Measurements from ENCODE around the gene SGSH. TPM values are rescaled to one million over a fixed set of nuclear protein-coding genes. Genes with fewer than 3 reads are reported as not detected.
"Not testable (repeated sequence)": the region's sequence is repeated elsewhere in the genome, so short reads cannot be mapped to it uniquely, and the experiment has no call there.

SGSH gene
- total RNA-seq, 1 donor from 2014 or later = 53.7 TPM

DNA sequence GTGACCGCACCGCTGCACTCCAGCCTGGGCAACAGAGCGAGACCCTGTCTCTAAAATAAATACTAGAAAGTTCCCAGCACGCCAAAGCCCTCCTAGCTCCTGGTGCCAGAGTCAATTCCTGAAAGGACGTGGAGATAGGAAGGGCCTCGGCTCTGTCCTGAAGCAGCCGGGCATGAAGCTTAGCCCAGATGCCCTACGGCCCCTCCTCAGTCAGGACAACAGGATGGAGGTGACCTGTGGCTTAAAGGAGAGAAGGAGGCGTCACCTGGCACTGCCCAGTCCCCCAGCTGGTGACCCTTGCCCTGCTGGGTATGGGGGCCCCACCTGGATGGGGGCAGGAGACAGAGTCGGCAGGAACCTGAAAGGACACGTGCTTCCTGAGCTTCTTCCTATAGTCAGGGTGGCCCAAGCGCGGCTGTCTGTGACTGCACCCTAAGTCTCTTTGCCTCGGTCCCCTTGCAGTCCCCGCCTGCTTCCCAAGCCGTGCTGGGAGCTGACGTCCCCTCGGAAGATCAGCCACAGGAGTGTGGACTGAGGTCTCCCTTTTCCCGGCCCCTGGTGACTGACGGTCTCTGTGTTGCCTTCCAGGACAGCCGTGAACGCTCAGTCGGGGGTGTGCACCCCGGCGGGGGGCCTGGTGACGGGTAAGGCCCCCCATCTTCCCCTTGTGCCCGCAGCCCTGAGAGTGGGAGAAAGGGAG, 25.6 kb upstream of the SGSH start:
- no peak overlapping the region for H3K27ac Mint-ChIP-seq
- no peaks in the 10 kb centered on the region for H3K27me3 Mint-ChIP-seq (ENCODE audit: low read depth)
- no peaks in the 10 kb centered on the region for H3K4me1 Mint-ChIP-seq
- H3K4me3 Mint-ChIP-seq = no peak overlapping the region
- no peak for DNase-seq (ENCODE audit: low spot score in 2 of 2, unreplicated experiment in 2 of 2)
- TF ChIP-seq, protein P1, sequence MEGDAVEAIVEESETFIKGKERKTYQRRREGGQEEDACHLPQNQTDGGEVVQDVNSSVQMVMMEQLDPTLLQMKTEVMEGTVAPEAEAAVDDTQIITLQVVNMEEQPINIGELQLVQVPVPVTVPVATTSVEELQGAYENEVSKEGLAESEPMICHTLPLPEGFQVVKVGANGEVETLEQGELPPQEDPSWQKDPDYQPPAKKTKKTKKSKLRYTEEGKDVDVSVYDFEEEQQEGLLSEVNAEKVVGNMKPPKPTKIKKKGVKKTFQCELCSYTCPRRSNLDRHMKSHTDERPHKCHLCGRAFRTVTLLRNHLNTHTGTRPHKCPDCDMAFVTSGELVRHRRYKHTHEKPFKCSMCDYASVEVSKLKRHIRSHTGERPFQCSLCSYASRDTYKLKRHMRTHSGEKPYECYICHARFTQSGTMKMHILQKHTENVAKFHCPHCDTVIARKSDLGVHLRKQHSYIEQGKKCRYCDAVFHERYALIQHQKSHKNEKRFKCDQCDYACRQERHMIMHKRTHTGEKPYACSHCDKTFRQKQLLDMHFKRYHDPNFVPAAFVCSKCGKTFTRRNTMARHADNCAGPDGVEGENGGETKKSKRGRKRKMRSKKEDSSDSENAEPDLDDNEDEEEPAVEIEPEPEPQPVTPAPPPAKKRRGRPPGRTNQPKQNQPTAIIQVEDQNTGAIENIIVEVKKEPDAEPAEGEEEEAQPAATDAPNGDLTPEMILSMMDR (IDR thresholded peaks at IDR 0.05; ENCODE audit: unreplicated experiment) = no peak
- H3K36me3 Mint-ChIP-seq = peaks cover 29% of the 10 kb centered on the region
- no peaks in the 10 kb centered on the region for H3K9me3 Mint-ChIP-seq

DNA sequence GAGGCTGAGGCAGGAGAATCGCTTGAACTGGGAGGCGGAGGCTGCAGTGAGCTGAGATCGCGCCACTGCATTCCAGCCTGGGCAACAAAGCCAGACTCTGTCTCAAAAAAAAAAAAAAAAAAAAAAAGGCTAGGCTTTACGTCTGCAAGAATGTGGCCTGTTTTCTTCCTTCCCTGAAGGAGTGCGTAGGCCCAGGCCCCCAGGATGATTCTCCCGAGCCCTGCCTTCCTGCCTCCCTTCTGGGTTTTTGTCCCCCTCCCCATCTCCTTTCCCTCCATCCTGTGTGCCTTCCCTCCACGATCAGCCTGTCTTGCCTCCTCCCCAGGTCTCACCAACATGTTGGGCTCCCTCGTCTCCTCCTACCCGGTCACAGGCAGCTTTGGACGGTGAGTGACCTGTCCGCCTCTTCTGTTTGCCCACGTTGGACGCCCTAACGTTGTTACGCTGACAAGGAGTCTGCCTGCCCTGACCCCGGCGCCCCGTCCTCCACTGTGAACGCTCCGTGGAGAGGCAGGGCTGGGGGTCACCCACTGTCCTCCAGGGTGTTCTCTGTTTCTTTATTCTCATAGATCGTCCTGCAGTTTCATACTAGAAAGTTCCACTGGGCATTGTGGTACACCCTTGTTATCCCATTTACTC, 24.9 kb upstream of the SGSH start:
- TF ChIP-seq, protein P1 (IDR thresholded peaks at IDR 0.05; ENCODE audit: unreplicated experiment) = no peak

DNA sequence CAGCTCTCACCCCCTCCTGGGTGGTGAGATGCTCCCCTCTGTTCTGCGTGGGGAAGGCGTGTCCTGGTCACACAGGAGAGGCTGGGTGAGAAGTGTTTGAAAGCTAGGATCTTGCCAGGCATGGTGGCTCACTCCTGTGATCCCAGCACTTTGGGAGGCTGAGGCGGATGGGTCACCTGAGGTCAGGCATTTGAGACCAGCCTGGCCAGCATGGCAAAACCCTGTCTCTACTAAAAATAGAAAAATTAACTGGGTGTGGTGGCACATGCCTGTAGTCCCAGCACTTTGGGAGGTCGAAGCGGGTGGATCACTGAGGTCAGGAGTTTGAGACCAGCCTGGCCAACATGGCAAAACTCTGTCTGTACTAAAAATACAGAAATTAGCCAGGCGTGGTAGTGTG, 24.3 kb upstream of the SGSH start:
- H3K27me3 Mint-ChIP-seq (ENCODE audit: low read depth); H3K4me3 Mint-ChIP-seq; H3K4me1 Mint-ChIP-seq; DNase-seq (ENCODE audit: low spot score in 2 of 2, unreplicated experiment in 2 of 2); H3K9me3 Mint-ChIP-seq; H3K27ac Mint-ChIP-seq: not testable (repeated sequence)
- H3K36me3 Mint-ChIP-seq = peaks cover 28% of the 10 kb centered on the region

More for the DNA sequence above, 24.9 kb upstream of the SGSH start:
- no peak for DNase-seq (ENCODE audit: low spot score in 2 of 2, unreplicated experiment in 2 of 2)
- H3K4me1 Mint-ChIP-seq = no peaks in the 10 kb centered on the region
- no peaks in the 10 kb centered on the region for H3K9me3 Mint-ChIP-seq
- H3K4me3 Mint-ChIP-seq = no peak overlapping the region
- H3K36me3 Mint-ChIP-seq = peaks cover 27% of the 10 kb centered on the region
- no peak overlapping the region for H3K27ac Mint-ChIP-seq
- H3K27me3 Mint-ChIP-seq (ENCODE audit: low read depth) = no peaks in the 10 kb centered on the region

DNA sequence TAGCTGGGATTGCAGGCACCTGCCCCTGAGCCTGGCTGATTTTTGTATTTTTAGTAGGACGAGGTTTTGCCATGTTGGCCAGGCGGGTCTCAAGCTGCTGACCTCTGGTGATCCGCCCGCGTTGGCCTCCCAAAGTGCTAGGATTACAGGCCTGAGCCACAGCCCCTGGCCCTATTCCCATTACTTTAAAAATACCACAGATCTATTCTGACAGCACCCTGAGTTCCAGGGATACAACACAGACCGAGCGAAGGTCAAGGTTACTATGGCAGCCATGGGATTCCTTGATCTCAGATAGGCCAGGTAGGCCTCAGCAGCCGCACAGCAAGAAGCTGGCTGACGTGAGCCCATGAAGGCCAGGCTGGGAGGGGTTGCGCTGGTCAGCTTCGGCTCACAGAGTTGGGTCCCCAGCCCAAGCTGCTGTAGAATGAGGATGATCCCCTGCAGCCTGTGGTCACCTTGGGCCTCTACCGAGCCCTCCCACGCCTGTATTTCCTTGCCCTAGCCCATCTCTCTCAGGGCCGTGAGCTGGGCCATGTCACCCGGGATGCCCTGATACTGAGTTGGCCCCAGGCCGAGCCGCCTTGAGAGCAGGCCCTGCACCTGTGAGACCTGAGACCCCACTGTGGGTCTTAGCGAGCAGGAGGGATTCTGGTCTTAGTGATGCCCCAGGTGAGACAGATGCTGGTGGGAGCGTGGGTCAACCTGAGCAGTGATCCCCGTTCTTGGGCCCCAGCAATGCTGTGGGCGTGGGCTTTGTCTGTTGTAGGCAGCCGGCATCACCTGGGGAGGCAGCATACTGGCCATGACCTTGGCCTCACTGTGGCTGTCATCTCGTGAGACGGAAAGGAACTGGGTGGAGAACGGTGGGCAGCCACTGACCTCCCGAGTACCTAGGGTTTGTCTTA, 23.6 kb upstream of the SGSH start:
- H3K9me3 Mint-ChIP-seq = no peaks in the 10 kb centered on the region
- no peaks in the 10 kb centered on the region for H3K4me1 Mint-ChIP-seq
- peaks cover 28% of the 10 kb centered on the region for H3K36me3 Mint-ChIP-seq
- no peak for DNase-seq (ENCODE audit: low spot score in 2 of 2, unreplicated experiment in 2 of 2)
- H3K27me3 Mint-ChIP-seq (ENCODE audit: low read depth) = no peaks in the 10 kb centered on the region
- H3K27ac Mint-ChIP-seq = no peak overlapping the region
- no peak overlapping the region for H3K4me3 Mint-ChIP-seq
- TF ChIP-seq, protein P1 (IDR thresholded peaks at IDR 0.05; ENCODE audit: unreplicated experiment) = no peak

DNA sequence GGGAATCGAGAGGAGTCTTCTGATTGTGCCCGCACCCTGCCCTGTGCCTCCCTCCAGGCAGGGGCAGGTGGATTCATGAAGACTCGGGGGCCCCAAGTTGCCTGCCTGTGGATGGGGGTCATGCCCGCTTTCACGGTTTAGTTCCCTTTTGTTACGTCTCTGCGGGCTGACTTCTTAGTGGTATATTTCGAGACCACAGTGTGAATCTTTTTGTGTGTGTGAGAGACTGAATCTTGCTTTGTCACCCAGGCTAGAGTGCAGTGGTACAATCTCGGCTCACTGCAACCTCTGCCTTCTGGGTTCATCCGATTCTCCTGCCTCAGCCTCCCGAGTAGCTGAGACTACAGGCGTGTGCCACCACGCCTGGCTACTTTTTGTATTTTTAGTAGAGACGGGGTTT, 22.4 kb upstream of the SGSH start:
- no peak overlapping the region for H3K27ac Mint-ChIP-seq
- H3K27me3 Mint-ChIP-seq (ENCODE audit: low read depth) = no peaks in the 10 kb centered on the region
- H3K4me3 Mint-ChIP-seq = no peak overlapping the region
- no peaks in the 10 kb centered on the region for H3K9me3 Mint-ChIP-seq
- peaks cover 36% of the 10 kb centered on the region for H3K36me3 Mint-ChIP-seq
- TF ChIP-seq, protein P1 (IDR thresholded peaks at IDR 0.05; ENCODE audit: unreplicated experiment) = no peak
- no peaks in the 10 kb centered on the region for H3K4me1 Mint-ChIP-seq
- no peak for DNase-seq (ENCODE audit: low spot score in 2 of 2, unreplicated experiment in 2 of 2)

DNA sequence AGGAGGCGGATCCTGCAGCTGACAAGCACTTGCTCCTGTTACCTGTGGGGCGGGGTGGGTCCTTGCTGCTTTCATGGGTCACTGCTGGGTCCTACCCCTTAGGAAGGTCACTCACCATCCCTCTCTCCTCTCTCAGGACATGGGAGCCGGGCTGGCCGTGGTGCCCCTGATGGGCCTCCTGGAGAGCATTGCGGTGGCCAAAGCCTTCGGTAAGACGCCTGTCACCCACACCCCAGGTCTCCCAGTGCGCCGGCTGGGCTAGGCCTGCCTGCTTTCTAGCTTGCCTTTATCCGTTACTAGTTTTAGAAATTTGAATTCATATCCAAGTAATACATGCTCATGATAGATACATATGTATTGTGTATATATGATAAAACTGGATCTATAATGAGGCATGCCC, 17.3 kb upstream of the SGSH start:
- TF ChIP-seq, protein P1 (IDR thresholded peaks at IDR 0.05; ENCODE audit: unreplicated experiment) = no peak
- Mint-ChIP-seq H3K4me3 (no peak overlapping the region), H3K27ac (no peak overlapping the region), H3K36me3 (peaks cover 63% of the 10 kb centered on the region), H3K9me3 (peaks cover 15% of the 10 kb centered on the region), H3K4me1 (no peaks in the 10 kb centered on the region), H3K27me3 (ENCODE audit: low read depth) (no peaks in the 10 kb centered on the region)
- no peak for DNase-seq (ENCODE audit: low spot score in 2 of 2, unreplicated experiment in 2 of 2)
